Right lobe of liver (tissue), 4 donors: ENCODE data around the gene INPP4B.

Experiments used
- CTCF ChIP-seq, 4 donors: fragments of 200-600 bp in 3 of 4; fragments of 450-650 bp in 1 of 4; IDR thresholded peaks; one replicate each; pipeline versions ENCODE4 v1.5.1 to v1.8.0; 2016 to 2022; ENCODE audit warnings: antibody characterized with exemption in 4 of 4, mild to moderate bottlenecking in 2 of 4
- POLR2A ChIP-seq: fragments of 450-650 bp; IDR thresholded peaks from one replicate; pipeline ENCODE4 v1.6.1; 2017; ENCODE audit warnings: antibody characterized with exemption, mild to moderate bottlenecking
- donor health status: DM: no; HTN: no; CAD: no.
- donor health status: DM: no; HTN: no; CAD: no.
- donor health status: DM: no; HTN: yes; CAD: no.

GRCh38 chr4:142100941-142101340 is 745.2 kb downstream of the INPP4B start:
- TF ChIP-seq CTCF (IDR thresholded peaks at IDR 0.05) (no peak), POLR2A (no peak)
